ENCODE results near the gene CAMKV.

Gene CAMKV

DNA sequence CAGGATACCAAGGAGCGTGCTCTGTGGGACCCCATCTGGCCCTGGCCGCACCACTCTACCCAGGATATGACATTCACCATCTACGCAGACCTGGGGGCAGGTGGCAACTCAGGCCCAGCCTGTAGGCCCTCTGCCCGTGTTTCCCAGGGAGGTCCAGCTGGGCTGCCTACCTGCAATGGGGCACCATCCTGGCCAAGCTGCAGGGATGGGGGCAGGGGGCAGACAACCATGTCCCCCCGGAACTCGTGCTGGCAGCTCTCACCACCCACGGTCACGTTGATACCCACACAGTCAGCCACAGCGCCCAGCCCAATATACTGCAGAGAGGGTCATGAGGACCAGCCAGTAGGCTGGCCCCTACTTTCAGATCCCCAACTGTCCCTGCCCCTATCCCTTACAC, 26.1 kb upstream of the CAMKV start:
- TF ChIP-seq, protein P1, sequence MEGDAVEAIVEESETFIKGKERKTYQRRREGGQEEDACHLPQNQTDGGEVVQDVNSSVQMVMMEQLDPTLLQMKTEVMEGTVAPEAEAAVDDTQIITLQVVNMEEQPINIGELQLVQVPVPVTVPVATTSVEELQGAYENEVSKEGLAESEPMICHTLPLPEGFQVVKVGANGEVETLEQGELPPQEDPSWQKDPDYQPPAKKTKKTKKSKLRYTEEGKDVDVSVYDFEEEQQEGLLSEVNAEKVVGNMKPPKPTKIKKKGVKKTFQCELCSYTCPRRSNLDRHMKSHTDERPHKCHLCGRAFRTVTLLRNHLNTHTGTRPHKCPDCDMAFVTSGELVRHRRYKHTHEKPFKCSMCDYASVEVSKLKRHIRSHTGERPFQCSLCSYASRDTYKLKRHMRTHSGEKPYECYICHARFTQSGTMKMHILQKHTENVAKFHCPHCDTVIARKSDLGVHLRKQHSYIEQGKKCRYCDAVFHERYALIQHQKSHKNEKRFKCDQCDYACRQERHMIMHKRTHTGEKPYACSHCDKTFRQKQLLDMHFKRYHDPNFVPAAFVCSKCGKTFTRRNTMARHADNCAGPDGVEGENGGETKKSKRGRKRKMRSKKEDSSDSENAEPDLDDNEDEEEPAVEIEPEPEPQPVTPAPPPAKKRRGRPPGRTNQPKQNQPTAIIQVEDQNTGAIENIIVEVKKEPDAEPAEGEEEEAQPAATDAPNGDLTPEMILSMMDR (IDR thresholded peaks at IDR 0.05; ENCODE audit: control insufficient read depth, insufficient read depth, low read depth, low read length, missing control alignments), result no peak
- H3K4me3 ChIP-seq (ENCODE audit: control insufficient read depth, low read depth, low read length), result no peak overlapping the region
- DNase-seq (ENCODE audit: low read depth), result no peak

DNA sequence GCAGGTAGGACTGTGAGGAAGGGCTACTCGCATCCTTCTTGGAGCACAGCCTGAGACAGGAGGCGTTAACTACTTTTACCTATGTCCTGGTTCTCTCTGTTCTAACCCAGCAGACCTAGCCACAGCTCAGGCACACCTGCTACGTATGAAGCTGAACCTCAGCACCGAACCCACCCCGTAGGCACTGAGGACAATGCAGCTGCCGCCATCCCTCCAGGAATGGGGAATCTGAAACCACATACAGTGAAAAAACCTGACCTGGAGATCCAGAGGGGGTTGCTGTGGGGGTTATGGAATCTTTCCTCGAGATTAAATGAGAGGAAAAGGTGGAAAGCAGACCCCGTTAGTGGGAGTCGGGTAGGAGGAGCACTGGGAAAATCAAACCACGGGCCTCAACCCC, 19.6 kb upstream of the CAMKV start:
- no peak for DNase-seq (ENCODE audit: low read depth)
- H3K4me3 ChIP-seq (ENCODE audit: control insufficient read depth, low read depth, low read length), result no peak overlapping the region
- TF ChIP-seq, protein P1 (IDR thresholded peaks at IDR 0.05; ENCODE audit: control insufficient read depth, insufficient read depth, low read depth, low read length, missing control alignments), result no peak

DNA sequence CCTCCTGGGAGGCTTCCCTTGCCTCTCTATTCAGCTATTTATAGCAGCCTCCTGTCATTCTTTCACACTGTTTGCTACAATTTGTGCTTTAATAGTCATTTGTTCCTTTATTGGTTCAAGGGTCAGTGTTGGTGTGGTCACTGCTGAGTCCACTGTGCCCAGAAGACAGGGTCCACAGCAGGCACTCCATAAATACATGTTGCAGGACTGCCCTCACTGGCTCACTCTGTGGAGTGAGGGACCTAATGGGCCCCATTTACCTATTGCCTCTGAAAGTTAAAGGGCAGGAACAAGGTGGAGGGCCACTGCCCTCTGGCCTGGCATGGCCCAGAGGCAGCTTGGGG, 17.2 kb upstream of the CAMKV start:
- TF ChIP-seq, protein P1 (IDR thresholded peaks at IDR 0.05; ENCODE audit: control insufficient read depth, insufficient read depth, low read depth, low read length, missing control alignments), result no peak
- DNase-seq (ENCODE audit: low read depth), result no peak
- no peak overlapping the region for H3K4me3 ChIP-seq (ENCODE audit: control insufficient read depth, low read depth, low read length)

DNA sequence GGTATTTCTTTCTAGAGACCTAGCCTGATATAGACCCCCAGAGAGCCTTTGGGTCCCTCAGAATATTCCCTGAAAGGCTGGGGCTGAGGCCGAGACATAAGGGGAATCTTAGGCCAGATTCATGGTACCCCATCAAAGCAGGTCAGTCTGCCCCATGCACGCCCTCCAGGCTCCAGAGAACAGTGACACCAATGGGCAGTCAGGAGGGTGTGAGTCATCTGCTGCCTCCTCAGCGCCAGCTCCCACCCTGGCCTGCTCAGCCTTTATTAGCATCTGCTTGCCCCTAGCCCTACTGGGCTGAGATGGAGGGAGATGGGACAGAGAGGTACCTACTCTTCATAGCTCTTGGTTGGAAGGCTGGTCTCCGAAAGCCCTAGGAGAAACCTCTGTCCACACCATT, 14.3 kb upstream of the CAMKV start:
- H3K4me3 ChIP-seq (ENCODE audit: control insufficient read depth, low read depth, low read length), result no peak overlapping the region
- TF ChIP-seq, protein P1 (IDR thresholded peaks at IDR 0.05; ENCODE audit: control insufficient read depth, insufficient read depth, low read depth, low read length, missing control alignments), result no peak
- no peak for DNase-seq (ENCODE audit: low read depth)

DNA sequence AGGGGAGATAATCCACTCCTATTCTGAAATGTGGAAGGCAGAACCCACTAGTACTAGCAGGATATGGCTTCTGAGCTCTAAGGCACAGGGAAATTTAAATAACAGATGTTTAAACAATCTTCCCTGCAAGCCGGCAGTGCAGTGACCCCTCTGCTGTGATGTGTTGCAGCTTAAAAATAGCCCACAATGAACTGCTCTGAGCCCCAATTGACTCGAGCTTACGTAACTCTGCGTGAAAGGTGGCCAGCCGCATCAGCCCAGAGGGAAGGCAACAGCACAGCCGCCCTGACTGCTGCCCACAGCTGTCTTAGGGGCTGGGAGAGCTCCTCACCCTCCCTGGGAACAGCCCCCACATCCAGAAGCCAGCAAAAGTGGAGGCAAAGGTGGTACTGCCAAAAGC, 12.5 kb upstream of the CAMKV start:
- no peak overlapping the region for H3K4me3 ChIP-seq (ENCODE audit: control insufficient read depth, low read depth, low read length)
- DNase-seq (ENCODE audit: low read depth), result no peak
- TF ChIP-seq, protein P1 (IDR thresholded peaks at IDR 0.05; ENCODE audit: control insufficient read depth, insufficient read depth, low read depth, low read length, missing control alignments), result no peak

DNA sequence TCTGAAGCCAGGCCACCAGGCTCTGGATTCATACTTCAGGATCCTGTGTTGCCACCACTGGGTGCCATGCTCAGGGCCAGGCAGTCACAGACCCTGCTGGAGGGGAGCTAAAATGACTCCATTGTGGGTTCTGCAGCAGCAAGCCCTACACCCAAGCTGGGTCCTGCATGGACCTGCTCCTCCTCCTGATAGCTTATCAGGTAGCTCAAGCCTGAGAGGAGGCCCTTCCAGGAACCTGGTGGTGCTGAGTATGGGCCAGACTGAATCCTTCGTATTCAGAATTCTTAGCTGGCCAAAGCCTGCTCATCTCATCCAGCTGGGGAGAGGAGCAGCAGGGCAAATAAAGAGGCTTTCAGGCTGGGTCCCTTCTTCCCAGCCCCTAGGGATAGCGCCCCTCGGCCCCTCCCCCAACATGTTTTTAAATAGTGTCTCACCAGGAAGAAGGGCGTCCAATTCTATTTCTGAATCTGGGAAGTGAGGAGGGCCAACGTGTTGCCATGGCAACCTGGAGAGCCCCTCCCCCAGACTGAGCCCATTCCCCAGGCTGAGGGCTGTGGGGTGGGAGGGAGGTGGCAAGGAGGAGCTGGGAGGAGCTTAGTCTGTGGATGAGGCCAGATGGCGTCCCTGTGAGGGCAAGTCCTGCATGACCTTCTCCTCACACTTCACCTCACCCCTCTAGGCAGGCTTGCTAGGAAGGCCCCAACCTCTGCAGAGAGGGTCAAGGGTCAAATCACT, 11.0 kb upstream of the CAMKV start:
- TF ChIP-seq, protein P1 (IDR thresholded peaks at IDR 0.05; ENCODE audit: control insufficient read depth, insufficient read depth, low read depth, low read length, missing control alignments), result no peak
- H3K4me3 ChIP-seq (ENCODE audit: control insufficient read depth, low read depth, low read length), result no peak overlapping the region
- DNase-seq (ENCODE audit: low read depth), result no peak

All from AG09309 (cell line).